PC-3 (cell line): ENCODE measurements around the gene ST7.

ENCODE experiments used
- CTCF ChIP-seq: fragments of 300-600 bp; sonication (generic); conservative IDR thresholded peaks from 2 replicates; pipeline ENCODE4 v1.5.1; 2017; ENCODE audit warnings: antibody characterized with exemption, low read depth, mild to moderate bottlenecking, low read length
- EZH2 ChIP-seq: fragments of 300-600 bp; sonication (generic); IDR thresholded peaks from one replicate; pipeline ENCODE4 v1.6.1; 2017; ENCODE audit warnings: antibody characterized with exemption, mild to moderate bottlenecking, low read length; ENCODE audit not compliant: unreplicated experiment
- EZH2phosphoT487 ChIP-seq: fragments of 300-600 bp; sonication (generic); IDR thresholded peaks from 2 replicates; pipeline ENCODE4 v1.6.1; 2018; ENCODE audit warnings: mild to moderate bottlenecking, antibody characterized with exemption, low read length, borderline replicate concordance

- no peak for TF ChIP-seq CTCF
- TF ChIP-seq EZH2phosphoT487, result no peak
- TF ChIP-seq EZH2, result no peak
Observed at GRCh38 chr7:117158941-117159697, 205.8 kb downstream of the ST7 start.
